ENCODE results near the gene BRI3.
"Not testable (repeated sequence)": the region's sequence is repeated elsewhere in the genome, so short reads cannot be mapped to it uniquely, and the experiment has no call there.

BRI3 gene

GRCh38 chr7:98314469-98314868 lies 33.0 kb downstream of the BRI3 start:
- no peak for DNase-seq (ENCODE audit: low read depth)

GRCh38 chr7:98315318-98315993 lies 34.0 kb downstream of the BRI3 start:
- no peak for DNase-seq (ENCODE audit: low read depth)

- not testable (repeated sequence) for DNase-seq (ENCODE audit: low read depth)
Observed at GRCh38 chr7:98315994-98316527, 34.6 kb downstream of the BRI3 start.

GRCh38 chr7:98317366-98318040 lies 36.0 kb downstream of the BRI3 start:
- no peak for DNase-seq (ENCODE audit: low read depth)

GRCh38 chr7:98319176-98319575 lies 37.7 kb downstream of the BRI3 start:
- DNase-seq (ENCODE audit: low read depth): no peak

- no peak for DNase-seq (ENCODE audit: low read depth)
Observed at GRCh38 chr7:98321301-98321700, 39.8 kb downstream of the BRI3 start.

GRCh38 chr7:98322331-98323270 lies 41.1 kb downstream of the BRI3 start:
- DNase-seq (ENCODE audit: low read depth): no peak

GRCh38 chr7:98323597-98324322 lies 42.3 kb downstream of the BRI3 start:
- no peak for DNase-seq (ENCODE audit: low read depth)

- DNase-seq (ENCODE audit: low read depth): no peak
Observed at GRCh38 chr7:98324782-98325181, 43.3 kb downstream of the BRI3 start.

GRCh38 chr7:98329100-98329790 lies 47.8 kb downstream of the BRI3 start:
- DNase-seq (ENCODE audit: low read depth): no peak

- DNase-seq (ENCODE audit: low read depth): no peak
Observed at GRCh38 chr7:98329791-98330373, 48.4 kb downstream of the BRI3 start.

GRCh38 chr7:98330926-98331529 lies 49.5 kb downstream of the BRI3 start:
- DNase-seq (ENCODE audit: low read depth): no peak

GRCh38 chr7:98334081-98334480 lies 52.6 kb downstream of the BRI3 start:
- DNase-seq (ENCODE audit: low read depth): no peak

GRCh38 chr7:98335411-98335977 lies 54.0 kb downstream of the BRI3 start:
- no peak for DNase-seq (ENCODE audit: low read depth)

GRCh38 chr7:98338441-98338840 lies 57.0 kb downstream of the BRI3 start:
- DNase-seq (ENCODE audit: low read depth): no peak

GRCh38 chr7:98339043-98339442 lies 57.6 kb downstream of the BRI3 start:
- no peak for DNase-seq (ENCODE audit: low read depth)

- DNase-seq (ENCODE audit: low read depth): no peak
Observed at GRCh38 chr7:98341106-98341505, 59.6 kb downstream of the BRI3 start.
